Naive thymus-derived CD4-positive, alpha-beta T cell (primary cell): ENCODE results near the gene JPH2. TPM values are rescaled to one million over a fixed set of nuclear protein-coding genes. Genes with fewer than 3 reads are reported as not detected.

ENCODE experiments used
- ATAC-seq: fragments of 150-1000 bp; cut with Tn5 transposase; 2 replicates; pipeline ENCODE4 v1.10.0; 2021; ENCODE audit warnings: mild to moderate bottlenecking, moderate library complexity
- CTCF ChIA-PET: fragments of 350-600 bp; sonication (Branson Sonifier 250); formaldehyde crosslinking; loops from one replicate; lab custom pipeline; 2021; ENCODE audit warnings: antibody characterized with exemption; lab: Charles Lee
- POLR2A ChIA-PET: fragments of 350-600 bp; sonication (Branson Sonifier 250); formaldehyde crosslinking; loops from one replicate; lab custom pipeline; 2021; ENCODE audit warnings: antibody characterized with exemption, inconsistent platforms; lab: Charles Lee
- DNase-seq, 9 donors: peaks; one replicate each; pipeline versions ENCODE4 v3.0.0 to v3.0.0-alpha.2; 2020 to 2022; ENCODE audit warnings: mixed read lengths in 1 of 9
- H3K27ac ChIP-seq: one replicate; pipeline ENCODE4 v1.7.0; 2013; ENCODE audit warnings: mild to moderate bottlenecking, low read depth, low read length, moderate library complexity
- H3K27me3 ChIP-seq, 2 donors: one replicate each; pipeline ENCODE4 v1.7.0; 2013; ENCODE audit warnings: low read length in 2 of 2, mild to moderate bottlenecking in 2 of 2, moderate library complexity in 2 of 2; ENCODE audit not compliant: control insufficient read depth in 2 of 2, insufficient read depth in 2 of 2
- H3K36me3 ChIP-seq, 3 experiments: 1 replicate in 2 of 3; 2 replicates in 1 of 3; pipeline ENCODE4 v1.7.0; 2013; ENCODE audit warnings: low read length in 3 of 3, mild to moderate bottlenecking in 3 of 3, moderate library complexity in 1 of 3; ENCODE audit not compliant: insufficient read depth in 3 of 3, control insufficient read depth in 2 of 3
- H3K4me1 ChIP-seq, 2 donors: one replicate each; pipeline ENCODE4 v1.7.0; 2013; ENCODE audit warnings: low read length in 2 of 2, mild to moderate bottlenecking in 2 of 2, moderate library complexity in 1 of 2; ENCODE audit not compliant: control insufficient read depth in 2 of 2, insufficient read depth in 2 of 2
- H3K4me3 ChIP-seq: 2 replicates; pipeline ENCODE4 v1.7.0; 2013; ENCODE audit warnings: mild to moderate bottlenecking, low read length
- H3K9me3 ChIP-seq, 3 experiments: 1 replicate in 2 of 3; 2 replicates in 1 of 3; pipeline ENCODE4 v1.7.0; 2013; ENCODE audit warnings: low read length in 3 of 3; ENCODE audit not compliant: control insufficient read depth in 2 of 3
- H3K27ac Mint-ChIP-seq, 9 donors: one replicate each; pipeline ENCODE4 v1.8.0; 2020 to 2022; ENCODE audit warnings: mixed read lengths in 9 of 9, mild to moderate bottlenecking in 8 of 9, moderate library complexity in 5 of 9, inconsistent platforms in 2 of 9
- H3K27me3 Mint-ChIP-seq, 5 donors: one replicate each; pipeline ENCODE4 v1.8.0; 2021 to 2022; ENCODE audit warnings: mixed read lengths in 5 of 5, mild to moderate bottlenecking in 1 of 5
- H3K36me3 Mint-ChIP-seq, 5 donors: one replicate each; pipeline ENCODE4 v1.8.0; 2020 to 2022; ENCODE audit warnings: mixed read lengths in 5 of 5, mild to moderate bottlenecking in 3 of 5, inconsistent platforms in 1 of 5
- H3K4me1 Mint-ChIP-seq, 7 donors: one replicate each; pipeline ENCODE4 v1.8.0; 2020 to 2022; ENCODE audit warnings: mixed read lengths in 7 of 7, mild to moderate bottlenecking in 3 of 7, inconsistent platforms in 1 of 7
- H3K4me3 Mint-ChIP-seq, 10 donors: one replicate each; pipeline ENCODE4 v1.8.0; 2020 to 2022; ENCODE audit warnings: mild to moderate bottlenecking in 10 of 10, mixed read lengths in 10 of 10, moderate library complexity in 6 of 10, inconsistent platforms in 2 of 10
- H3K9me3 Mint-ChIP-seq, 11 donors: one replicate each; pipeline ENCODE4 v1.8.0; 2020 to 2022; ENCODE audit warnings: mixed read lengths in 11 of 11, mild to moderate bottlenecking in 4 of 11, inconsistent platforms in 1 of 11, moderate library complexity in 1 of 11
- intact Hi-C, 2 donors: fragments of 100-400 bp; cut with micrococcal nuclease; formaldehyde crosslinking; loops; one replicate each; pipeline ENCODE4 v1.15.1; 2023
- polyA plus RNA-seq, 2 donors: library from polyadenylated mRNA; unstranded; fragments of 300-500 nt; fragmentation: Illumina TruSeq; gene quantifications; one replicate each; pipeline ENCODE4 v1.2.3, GENCODE V29; 2021
- total RNA-seq, 6 experiments: library from RNA in 5 of 6; stranded (reverse) in 5 of 6; gene quantifications; 1 replicate in 5 of 6; 2 replicates in 1 of 6; pipeline ENCODE4 v1.2.3 and lab custom pipeline; 2021 to 2026

The JPH2 gene
- total and polyA plus RNA-seq, 7 experiments from 2014 or later = 0.07 to 0.17 TPM; not detected in 5

DNA sequence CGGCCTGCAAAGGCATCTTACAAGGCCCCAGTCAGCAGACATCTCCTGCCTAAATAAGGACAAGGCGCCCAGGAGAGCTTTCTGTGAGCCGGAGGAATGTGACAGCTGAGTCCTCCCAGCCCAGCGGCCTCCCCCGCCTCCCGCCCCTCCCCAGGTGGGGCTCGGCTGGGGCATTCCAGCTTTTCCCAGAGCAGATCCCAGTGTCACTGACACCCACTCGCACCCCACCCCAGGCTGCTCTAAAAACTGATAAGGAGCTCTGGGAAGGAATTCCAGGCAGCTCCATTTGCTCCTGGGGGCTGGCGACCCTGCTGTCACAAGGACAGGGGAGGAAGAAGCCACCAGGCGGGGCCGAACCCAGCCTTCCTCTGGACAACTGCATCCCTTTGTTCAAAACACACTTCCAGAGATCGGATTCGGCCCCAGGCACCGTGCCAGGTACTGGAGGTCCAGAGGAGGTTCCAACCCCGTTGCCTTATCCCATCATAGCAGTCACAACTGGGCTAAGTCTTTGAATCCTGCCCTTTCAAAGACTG, 49.7 kb downstream of the JPH2 start:
- DNase-seq (no peak), ATAC-seq (no peak)
- H3K4me1 Mint-ChIP-seq = peaks cover 0 to 2% (median 0%) of the 10 kb centered on the region in 7 donors
- peaks cover 0 to 7% (median 0%) of the 10 kb centered on the region in 11 donors for H3K9me3 Mint-ChIP-seq
- Histone ChIP-seq H3K9me3 (no peaks in the 10 kb centered on the region), H3K27ac (no peak overlapping the region), H3K4me3 (no peak overlapping the region), H3K4me1 (no peaks in the 10 kb centered on the region), H3K27me3 (no peaks in the 10 kb centered on the region), H3K36me3 (no peaks in the 10 kb centered on the region)
- no peak overlapping the region for H3K27ac Mint-ChIP-seq
- intact Hi-C loops = no loop called here
- ChIA-PET POLR2A (no interaction called here), CTCF (no interaction called here)
- H3K27me3 Mint-ChIP-seq = peaks cover 5 to 16% (median 6%) of the 10 kb centered on the region in 5 donors
- no peak overlapping the region for H3K4me3 Mint-ChIP-seq
- no peaks in the 10 kb centered on the region for H3K36me3 Mint-ChIP-seq

DNA sequence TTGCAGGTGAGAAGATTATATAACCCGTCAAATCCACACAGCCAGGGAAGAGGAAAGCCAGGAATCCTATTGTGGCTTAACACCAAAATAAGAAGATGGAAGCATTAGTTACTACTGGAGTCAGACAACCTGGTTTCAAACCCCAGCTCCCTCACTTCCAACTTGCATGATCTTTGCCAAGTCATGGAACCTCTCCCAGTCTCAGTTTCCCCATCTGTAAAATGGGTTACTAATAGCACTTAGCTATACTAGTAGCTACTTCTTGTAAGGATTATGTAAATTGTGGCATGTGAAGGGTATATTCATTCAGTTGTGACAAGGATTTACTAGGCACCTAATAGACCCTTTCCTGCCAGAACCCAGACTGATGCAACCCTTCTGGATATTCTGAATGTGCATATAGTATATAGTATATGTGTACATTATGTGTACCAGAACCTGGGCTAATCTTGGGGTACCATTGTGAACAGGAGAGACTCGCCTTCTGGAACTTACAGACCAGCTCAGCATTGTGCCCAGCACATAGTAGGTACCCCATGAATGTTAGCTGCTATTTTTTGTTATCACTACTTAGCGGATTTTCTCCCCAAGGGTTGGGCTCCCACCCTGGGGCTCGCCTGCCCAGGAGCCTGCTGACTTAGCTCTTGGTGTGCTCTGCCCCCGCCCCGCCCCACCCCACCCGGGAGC, 50.3 kb downstream of the JPH2 start:
- Mint-ChIP-seq H3K36me3 (no peaks in the 10 kb centered on the region), H3K9me3 (peaks cover 0 to 11% (median 0%) of the 10 kb centered on the region in 11 donors), H3K27ac (no peak overlapping the region), H3K4me1 (peaks cover 0 to 2% (median 0%) of the 10 kb centered on the region in 7 donors), H3K27me3 (peaks cover 5 to 16% (median 6%) of the 10 kb centered on the region in 5 donors), H3K4me3 (no peak overlapping the region)
- H3K27me3 ChIP-seq = no peaks in the 10 kb centered on the region
- H3K4me3 ChIP-seq = no peak overlapping the region
- no peaks in the 10 kb centered on the region for H3K36me3 ChIP-seq
- CTCF ChIA-PET = no interaction called here
- DNase-seq (no peak), ATAC-seq (no peak)
- intact Hi-C loops = no loop called here
- no peak overlapping the region for H3K27ac ChIP-seq
- H3K4me1 ChIP-seq = no peaks in the 10 kb centered on the region
- POLR2A ChIA-PET = no interaction called here
- H3K9me3 ChIP-seq = no peaks in the 10 kb centered on the region

DNA sequence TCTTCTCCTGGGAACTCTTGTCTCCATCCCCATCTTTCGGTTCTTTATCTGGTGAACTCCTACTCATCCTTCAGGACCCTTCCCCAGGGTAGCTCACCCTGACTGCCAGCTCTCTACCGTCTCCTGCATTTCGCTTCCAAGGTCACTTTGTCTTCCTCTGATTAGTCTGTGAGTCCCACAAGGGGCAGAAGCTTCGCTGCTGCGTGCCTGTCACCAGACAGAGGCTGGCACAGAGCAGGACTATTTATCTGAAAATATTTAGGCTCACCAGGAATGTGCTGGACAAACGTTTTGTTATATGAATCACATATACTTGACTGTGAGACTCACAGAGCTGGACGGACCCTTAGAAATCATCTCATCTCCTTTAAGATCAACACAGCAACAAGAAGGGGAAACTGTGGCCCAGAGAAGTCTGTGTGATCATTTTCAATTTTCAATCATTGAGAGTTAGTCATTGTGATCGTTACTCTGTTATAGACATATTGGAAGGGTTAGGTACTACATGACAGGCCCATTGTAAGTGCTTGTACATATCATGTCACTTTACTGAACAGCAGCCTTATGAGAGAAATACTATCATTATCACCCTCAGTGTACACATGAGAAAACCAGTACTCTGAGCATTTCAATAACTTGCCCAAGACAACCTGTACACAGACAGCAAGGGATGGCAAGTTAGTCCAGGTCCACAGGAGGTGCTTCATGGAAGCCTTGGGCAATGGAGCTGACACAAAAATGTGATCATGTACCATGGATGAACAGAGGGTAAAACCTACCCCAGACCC, 51.4 kb downstream of the JPH2 start:
- intact Hi-C loops = no loop called here
- CTCF ChIA-PET = interaction anchor here (0.7 to 1.0 kb wide), 3 partner anchors 55 to 81 kb away, joined by 3 read pairs; no protein-coding TSS in a partner anchor
- POLR2A ChIA-PET = no interaction called here
- ATAC-seq (peak; percentile 56), DNase-seq (peak in 4 of 9 donors; percentile 11 to 27 (median 22))
- no peaks in the 10 kb centered on the region for H3K27me3 ChIP-seq
- Mint-ChIP-seq H3K36me3 (no peaks in the 10 kb centered on the region), H3K4me3 (no peak overlapping the region), H3K4me1 (peaks cover 0 to 2% (median 0%) of the 10 kb centered on the region in 7 donors), H3K9me3 (peaks cover 0 to 11% (median 0%) of the 10 kb centered on the region in 11 donors), H3K27ac (peak overlapping the region in 4 of 9 donors; percentile 1 to 41 (median 18)), H3K27me3 (peaks cover 5 to 13% (median 6%) of the 10 kb centered on the region in 5 donors)
- H3K4me1 ChIP-seq = no peaks in the 10 kb centered on the region
- no peaks in the 10 kb centered on the region for H3K36me3 ChIP-seq
- H3K4me3 ChIP-seq = no peak overlapping the region
- H3K9me3 ChIP-seq = no peaks in the 10 kb centered on the region
- no peak overlapping the region for H3K27ac ChIP-seq

DNA sequence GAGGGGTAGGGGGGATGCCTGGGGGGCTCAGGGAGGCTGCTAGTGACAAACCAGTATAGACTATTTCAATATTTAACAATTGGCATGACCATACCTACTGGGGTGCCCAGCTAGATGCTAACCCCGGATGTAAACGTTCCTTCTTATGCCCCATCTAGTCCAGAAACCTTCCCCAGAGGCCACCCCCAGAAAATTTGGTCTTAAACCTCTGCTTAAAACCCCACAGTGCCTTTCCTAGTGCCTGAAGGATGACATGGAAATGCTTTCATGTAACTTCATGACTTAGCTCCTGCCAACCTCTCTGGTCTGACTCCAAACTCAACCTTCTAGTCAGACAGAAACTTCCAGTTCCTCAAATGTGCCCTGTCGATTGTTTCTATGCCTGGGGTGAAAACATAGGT, 52.0 kb downstream of the JPH2 start:
- H3K4me1 ChIP-seq = no peaks in the 10 kb centered on the region
- H3K36me3 ChIP-seq = no peaks in the 10 kb centered on the region
- H3K4me3 ChIP-seq = no peak overlapping the region
- Mint-ChIP-seq H3K4me1 (peaks cover 0 to 2% (median 0%) of the 10 kb centered on the region in 7 donors), H3K9me3 (peaks cover 0 to 11% (median 0%) of the 10 kb centered on the region in 11 donors), H3K27ac (peak overlapping the region in 4 of 9 donors; percentile 1 to 60 (median 50)), H3K27me3 (peaks cover 5 to 11% (median 6%) of the 10 kb centered on the region in 5 donors), H3K36me3 (no peaks in the 10 kb centered on the region), H3K4me3 (no peak overlapping the region)
- intact Hi-C loops = no loop called here
- DNase-seq (peak in 5 of 9 donors; percentile 14 to 51 (median 26)), ATAC-seq (no peak)
- ChIA-PET CTCF (interaction anchor here (0.7 to 1.0 kb wide), 3 partner anchors 56 to 82 kb away, joined by 3 read pairs; no protein-coding TSS in a partner anchor), POLR2A (no interaction called here)
- H3K27ac ChIP-seq = no peak overlapping the region
- H3K27me3 ChIP-seq = no peaks in the 10 kb centered on the region
- no peaks in the 10 kb centered on the region for H3K9me3 ChIP-seq

DNA sequence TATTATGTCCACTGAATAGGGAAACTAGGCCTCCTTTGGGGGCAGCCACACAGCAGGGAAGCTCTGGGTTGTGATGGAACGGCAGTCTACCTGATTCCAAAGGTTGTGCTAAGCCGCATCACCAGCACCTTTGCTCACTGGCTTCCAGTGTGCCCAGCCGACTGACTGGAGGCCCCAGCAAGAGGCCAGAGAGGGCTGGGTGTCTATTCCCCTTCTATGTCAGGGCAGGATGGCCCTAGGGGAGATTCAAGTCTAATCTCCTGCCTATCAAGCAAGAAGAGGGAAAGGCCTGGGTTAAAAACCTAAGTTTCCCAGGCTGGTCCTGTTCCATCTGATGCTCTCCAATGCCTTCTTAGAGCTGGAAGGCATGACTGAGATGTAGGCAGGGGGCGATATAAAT, 53.6 kb downstream of the JPH2 start:
- H3K4me3 Mint-ChIP-seq = peak overlapping the region in 1 of 10 donors; percentile 4
- no peaks in the 10 kb centered on the region for H3K9me3 ChIP-seq
- H3K27ac ChIP-seq = no peak overlapping the region
- H3K4me1 ChIP-seq = no peaks in the 10 kb centered on the region
- peaks cover 0 to 11% (median 0%) of the 10 kb centered on the region in 11 donors for H3K9me3 Mint-ChIP-seq
- ATAC-seq (no peak), DNase-seq (no peak)
- H3K27ac Mint-ChIP-seq = peak overlapping the region in 1 of 9 donors; percentile 61
- ChIA-PET CTCF (interaction anchor here (1.0 kb wide), 1 partner anchor 52 kb away, joined by 3 read pairs; no protein-coding TSS in a partner anchor), POLR2A (no interaction called here)
- no peak overlapping the region for H3K4me3 ChIP-seq
- H3K27me3 Mint-ChIP-seq = peaks cover 0 to 4% (median 0%) of the 10 kb centered on the region in 5 donors
- no peaks in the 10 kb centered on the region for H3K36me3 Mint-ChIP-seq
- H3K4me1 Mint-ChIP-seq = peaks cover 0 to 2% (median 0%) of the 10 kb centered on the region in 7 donors
- no peaks in the 10 kb centered on the region for H3K27me3 ChIP-seq
- intact Hi-C loops = no loop called here
- H3K36me3 ChIP-seq = no peaks in the 10 kb centered on the region

DNA sequence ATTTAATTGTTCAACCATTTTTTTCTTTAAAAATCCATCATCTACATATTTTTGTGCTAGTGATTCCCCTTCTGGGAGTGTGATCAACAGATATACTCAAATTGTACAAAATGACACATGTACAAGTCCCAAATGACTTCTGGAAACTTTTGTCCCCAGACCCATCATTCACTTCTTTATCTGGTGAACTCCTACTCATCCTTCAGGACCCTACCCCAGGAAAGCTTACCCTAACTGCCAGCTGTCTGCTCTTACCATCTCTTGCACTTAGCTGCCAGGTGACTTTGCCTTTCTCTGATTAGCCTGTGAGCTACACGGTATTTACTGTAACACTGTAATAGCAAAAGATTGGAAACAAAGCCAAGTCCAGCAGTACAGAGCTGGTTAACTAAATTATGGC, 55.3 kb downstream of the JPH2 start:
- ChIA-PET POLR2A (no interaction called here), CTCF (interaction anchor here (0.7 kb wide), 1 partner anchor 104 kb away, joined by 4 read pairs; no protein-coding TSS in a partner anchor)
- ATAC-seq = no peak
- H3K4me1 ChIP-seq = no peaks in the 10 kb centered on the region
- Mint-ChIP-seq H3K4me1 (peaks cover 0 to 2% (median 0%) of the 10 kb centered on the region in 7 donors), H3K9me3 (peaks cover 0 to 11% (median 0%) of the 10 kb centered on the region in 11 donors), H3K27ac (peak overlapping the region in 2 of 9 donors; percentile 21 to 57), H3K27me3 (peaks cover 0 to 4% (median 0%) of the 10 kb centered on the region in 5 donors), H3K36me3 (no peaks in the 10 kb centered on the region), H3K4me3 (no peak overlapping the region)
- no peak overlapping the region for H3K27ac ChIP-seq
- H3K4me3 ChIP-seq = no peak overlapping the region
- H3K27me3 ChIP-seq = no peaks in the 10 kb centered on the region
- DNase-seq = no peak
- intact Hi-C loops = no loop called here
- H3K9me3 ChIP-seq = no peaks in the 10 kb centered on the region
- H3K36me3 ChIP-seq = no peaks in the 10 kb centered on the region
